Astrocyte (in vitro differentiated cells and primary cell): ENCODE measurements around the gene TRMU. TPM values are rescaled to one million over a fixed set of nuclear protein-coding genes. Genes with fewer than 3 reads are reported as not detected.

ENCODE experiments used
- DNase-seq: peaks from one replicate; pipeline ENCODE4 v3.0.0-alpha.2; 2010; ENCODE audit warnings: low read depth
- FAIRE-seq: peaks from 2 replicates; lab custom pipeline; 2011; peaks lifted over from hg19 to GRCh38; lab: Jason Lieb, UNC
- H2AFZ ChIP-seq: 2 replicates; pipeline ENCODE4 v1.6.0; 2012; ENCODE audit warnings: low read depth, low read length, inconsistent platforms
- H3K27ac ChIP-seq: 2 replicates; pipeline ENCODE4 v1.5.1; 2011; ENCODE audit warnings: low read depth, low read length, inconsistent platforms
- H3K27me3 ChIP-seq: 2 replicates; pipeline ENCODE4 v1.6.0; 2011; ENCODE audit warnings: low read length, inconsistent platforms; ENCODE audit not compliant: insufficient read depth
- H3K36me3 ChIP-seq: 2 replicates; pipeline ENCODE4 v1.5.1; 2011; ENCODE audit warnings: low read length, inconsistent platforms; ENCODE audit not compliant: insufficient read depth
- H3K4me1 ChIP-seq: 2 replicates; pipeline ENCODE4 v1.5.1; 2011; ENCODE audit warnings: low read length, inconsistent platforms; ENCODE audit not compliant: insufficient read depth
- H3K4me2 ChIP-seq: 2 replicates; pipeline ENCODE4 v1.6.0; 2012; ENCODE audit warnings: low read length, inconsistent platforms
- H3K4me3 ChIP-seq: 2 replicates; pipeline ENCODE4 v1.5.1; 2011; ENCODE audit warnings: low read depth, mild to moderate bottlenecking, low read length, inconsistent platforms; ENCODE audit not compliant: insufficient read depth
- H3K79me2 ChIP-seq: 2 replicates; pipeline ENCODE4 v1.6.0; 2012; ENCODE audit warnings: mild to moderate bottlenecking, low read length, inconsistent platforms; ENCODE audit not compliant: insufficient read depth
- H3K9ac ChIP-seq: 2 replicates; pipeline ENCODE4 v1.6.0; 2012; ENCODE audit warnings: mild to moderate bottlenecking, low read length, inconsistent platforms
- H3K9me3 ChIP-seq: 2 replicates; pipeline ENCODE4 v1.5.1; 2012; ENCODE audit warnings: low read depth, mild to moderate bottlenecking, low read length, inconsistent platforms; ENCODE audit not compliant: insufficient read depth
- H4K20me1 ChIP-seq: 2 replicates; pipeline ENCODE4 v1.6.0; 2012; ENCODE audit warnings: low read length, inconsistent platforms; ENCODE audit not compliant: insufficient read depth
- H3K27ac Mint-ChIP-seq: one replicate; pipeline ENCODE4 v1.8.0; 2021; ENCODE audit warnings: mild to moderate bottlenecking, mixed read lengths; ENCODE audit not compliant: unreplicated experiment
- H3K27me3 Mint-ChIP-seq: one replicate; pipeline ENCODE4 v1.8.0; 2021; ENCODE audit warnings: low read depth, mixed read lengths; ENCODE audit not compliant: unreplicated experiment
- H3K36me3 Mint-ChIP-seq: one replicate; pipeline ENCODE4 v1.8.0; 2021; ENCODE audit warnings: low read depth, mixed read lengths; ENCODE audit not compliant: unreplicated experiment
- H3K4me1 Mint-ChIP-seq: one replicate; pipeline ENCODE4 v1.8.0; 2021; ENCODE audit warnings: low read depth, mixed read lengths; ENCODE audit not compliant: unreplicated experiment
- H3K4me3 Mint-ChIP-seq: one replicate; pipeline ENCODE4 v1.8.0; 2021; ENCODE audit warnings: mild to moderate bottlenecking, moderate library complexity, mixed read lengths; ENCODE audit not compliant: unreplicated experiment
- H3K9me3 Mint-ChIP-seq: one replicate; pipeline ENCODE4 v1.8.0; 2021; ENCODE audit warnings: mild to moderate bottlenecking, mixed read lengths; ENCODE audit not compliant: unreplicated experiment
- CTCF ChIP-seq: IDR thresholded peaks from 2 replicates; pipeline ENCODE4 v1.5.1; 2011; ENCODE audit warnings: low read depth, mild to moderate bottlenecking, inconsistent platforms, low read length, moderate library complexity; ENCODE audit not compliant: insufficient read depth
- EZH2 ChIP-seq: IDR thresholded peaks from 2 replicates; pipeline ENCODE4 v1.6.1; 2012; ENCODE audit warnings: mild to moderate bottlenecking, low read length, inconsistent platforms; ENCODE audit not compliant: insufficient read depth
- total RNA-seq: library from RNA; stranded (reverse); gene quantifications from 2 replicates; pipeline ENCODE4 v1.2.1, GENCODE V29; 2021

Gene TRMU
- total RNA-seq, 1 donor from 2014 or later, result 33.4 TPM

- FAIRE-seq (no peak), DNase-seq (no peak)
- Mint-ChIP-seq H3K27ac (no peak overlapping the region), H3K36me3 (peaks cover 8% of the 10 kb centered on the region), H3K9me3 (no peaks in the 10 kb centered on the region), H3K4me1 (no peaks in the 10 kb centered on the region), H3K27me3 (no peaks in the 10 kb centered on the region), H3K4me3 (no peak overlapping the region)
- Histone ChIP-seq H4K20me1 (no peaks in the 10 kb centered on the region), H3K36me3 (no peaks in the 10 kb centered on the region), H3K27ac (no peak overlapping the region), H3K4me1 (no peaks in the 10 kb centered on the region), H3K4me2 (no peak overlapping the region), H3K79me2 (no peaks in the 10 kb centered on the region), H3K4me3 (no peak overlapping the region), H2AFZ (no peak overlapping the region), H3K27me3 (no peaks in the 10 kb centered on the region), H3K9me3 (no peaks in the 10 kb centered on the region), H3K9ac (no peak overlapping the region)
- TF ChIP-seq CTCF (no peak), EZH2 (no peak)
These were observed 62.0 kb downstream of the TRMU start for GRCh38 chr22:46397514-46397913.

- DNase-seq, result no peak
- H3K9me3 ChIP-seq, result no peaks in the 10 kb centered on the region
- H3K9ac ChIP-seq, result no peak overlapping the region
- H3K4me2 ChIP-seq, result no peak overlapping the region
- H3K36me3 ChIP-seq, result no peaks in the 10 kb centered on the region
- no peaks in the 10 kb centered on the region for H4K20me1 ChIP-seq
- no peaks in the 10 kb centered on the region for H3K79me2 ChIP-seq
- H3K27me3 Mint-ChIP-seq, result no peaks in the 10 kb centered on the region
- H3K27ac ChIP-seq, result no peak overlapping the region
- no peak overlapping the region for H2AFZ ChIP-seq
- H3K36me3 Mint-ChIP-seq, result peaks cover 8% of the 10 kb centered on the region
- no peak overlapping the region for H3K4me3 Mint-ChIP-seq
- no peaks in the 10 kb centered on the region for H3K4me1 ChIP-seq
- peaks cover 2% of the 10 kb centered on the region for H3K4me1 Mint-ChIP-seq
- no peak overlapping the region for H3K4me3 ChIP-seq
- TF ChIP-seq EZH2 (no peak), CTCF (no peak)
- no peaks in the 10 kb centered on the region for H3K27me3 ChIP-seq
- no peaks in the 10 kb centered on the region for H3K9me3 Mint-ChIP-seq
- FAIRE-seq, result no peak
- no peak overlapping the region for H3K27ac Mint-ChIP-seq
These were observed 62.4 kb downstream of the TRMU start for GRCh38 chr22:46397951-46398350.

GRCh38 chr22:46399251-46400024, 63.9 kb downstream of the TRMU start:
- no peaks in the 10 kb centered on the region for H3K4me1 ChIP-seq
- DNase-seq, result no peak
- H3K27ac Mint-ChIP-seq, result no peak overlapping the region
- H3K79me2 ChIP-seq, result no peaks in the 10 kb centered on the region
- H3K9me3 Mint-ChIP-seq, result no peaks in the 10 kb centered on the region
- no peak overlapping the region for H3K27ac ChIP-seq
- H3K36me3 ChIP-seq, result no peaks in the 10 kb centered on the region
- H3K4me3 Mint-ChIP-seq, result no peak overlapping the region
- peaks cover 2% of the 10 kb centered on the region for H3K4me1 Mint-ChIP-seq
- H4K20me1 ChIP-seq, result no peaks in the 10 kb centered on the region
- H3K27me3 ChIP-seq, result no peaks in the 10 kb centered on the region
- no peak overlapping the region for H3K9ac ChIP-seq
- H3K27me3 Mint-ChIP-seq, result no peaks in the 10 kb centered on the region
- H3K4me2 ChIP-seq, result no peak overlapping the region
- H3K9me3 ChIP-seq, result no peaks in the 10 kb centered on the region
- TF ChIP-seq EZH2 (no peak), CTCF (no peak)
- H3K4me3 ChIP-seq, result no peak overlapping the region
- H2AFZ ChIP-seq, result no peak overlapping the region
- no peak for FAIRE-seq
- H3K36me3 Mint-ChIP-seq, result peaks cover 8% of the 10 kb centered on the region
